Dendritic cell treated with granulocyte-macrophage colony-stimulating factor and Interleukin-4, amounts not matched to agents 40 ng/mL and 50 ng/mL, for 4 days (primary cell): Measurements from ENCODE around the gene RABGGTA.

Experiments
- H3K27ac Mint-ChIP-seq: one replicate; pipeline ENCODE4 v1.8.0; 2022; ENCODE audit warnings: mild to moderate bottlenecking, mixed read lengths
- H3K27me3 Mint-ChIP-seq: one replicate; pipeline ENCODE4 v1.8.0; 2022; ENCODE audit warnings: mild to moderate bottlenecking, mixed read lengths
- H3K36me3 Mint-ChIP-seq: one replicate; pipeline ENCODE4 v1.8.0; 2022; ENCODE audit warnings: low read depth, mixed read lengths
- H3K4me1 Mint-ChIP-seq: one replicate; pipeline ENCODE4 v1.8.0; 2022; ENCODE audit warnings: low read depth, mixed read lengths
- H3K4me3 Mint-ChIP-seq: one replicate; pipeline ENCODE4 v1.8.0; 2022; ENCODE audit warnings: mild to moderate bottlenecking, moderate library complexity, mixed read lengths
- H3K9me3 Mint-ChIP-seq: one replicate; pipeline ENCODE4 v1.8.0; 2022; ENCODE audit warnings: mixed read lengths
- intact Hi-C: fragments of 100-400 bp; cut with micrococcal nuclease; formaldehyde crosslinking; loops from one replicate; pipeline ENCODE4 v1.15.0; 2022

Gene RABGGTA

GRCh38 chr14:24271134-24271833, at the start of gene RABGGTA:
Gene RABGGTA, minus strand, starts transcription at chr14:24271597. Its CDS starts 482 bp downstream, at chr14:24271115.
- H3K36me3 Mint-ChIP-seq: peaks cover 41% of the 10 kb centered on the region
- no peaks in the 10 kb centered on the region for H3K9me3 Mint-ChIP-seq
- no peaks in the 10 kb centered on the region for H3K27me3 Mint-ChIP-seq
- intact Hi-C loops: loop anchor here (2.0 kb wide), 1 partner anchor 28 kb away; the partner anchor contains the start of gene TINF2
- H3K4me1 Mint-ChIP-seq: peaks cover 64% of the 10 kb centered on the region
- H3K4me3 Mint-ChIP-seq: peak within 1 kb of the TSS; percentile 90
- H3K27ac Mint-ChIP-seq: peak within 1 kb of the TSS; percentile 79

- Mint-ChIP-seq H3K27ac (no peak overlapping the region), H3K36me3 (peaks cover 15% of the 10 kb centered on the region), H3K4me1 (peaks cover 79% of the 10 kb centered on the region), H3K4me3 (peak overlapping the region; percentile 14), H3K27me3 (peaks cover 8% of the 10 kb centered on the region), H3K9me3 (no peaks in the 10 kb centered on the region)
- intact Hi-C loops: no loop called here
Observed at GRCh38 chr14:24317141-24317928, 45.9 kb upstream of the RABGGTA start.

- Mint-ChIP-seq H3K9me3 (no peaks in the 10 kb centered on the region), H3K36me3 (peaks cover 15% of the 10 kb centered on the region), H3K4me3 (no peak overlapping the region), H3K27ac (no peak overlapping the region), H3K4me1 (peaks cover 81% of the 10 kb centered on the region), H3K27me3 (peaks cover 8% of the 10 kb centered on the region)
- intact Hi-C loops: no loop called here
Observed at GRCh38 chr14:24316597-24316950, 45.2 kb upstream of the RABGGTA start.

- Mint-ChIP-seq H3K27ac (peak overlapping the region; percentile 66), H3K36me3 (peaks cover 15% of the 10 kb centered on the region), H3K9me3 (no peaks in the 10 kb centered on the region), H3K27me3 (peaks cover 8% of the 10 kb centered on the region), H3K4me1 (peaks cover 87% of the 10 kb centered on the region), H3K4me3 (no peak overlapping the region)
- intact Hi-C loops: no loop called here
Observed at GRCh38 chr14:24315807-24316596, 44.6 kb upstream of the RABGGTA start.

- Mint-ChIP-seq H3K27ac (peak overlapping the region; percentile 66), H3K9me3 (no peaks in the 10 kb centered on the region), H3K36me3 (peaks cover 17% of the 10 kb centered on the region), H3K4me1 (peaks cover 92% of the 10 kb centered on the region), H3K4me3 (no peak overlapping the region), H3K27me3 (peaks cover 8% of the 10 kb centered on the region)
- intact Hi-C loops: no loop called here
Observed at GRCh38 chr14:24315243-24315806, 43.9 kb upstream of the RABGGTA start.

- Mint-ChIP-seq H3K9me3 (no peaks in the 10 kb centered on the region), H3K4me3 (no peak overlapping the region), H3K27ac (peak overlapping the region; percentile 66), H3K27me3 (peaks cover 5% of the 10 kb centered on the region), H3K36me3 (peaks cover 24% of the 10 kb centered on the region), H3K4me1 (peaks cover 99% of the 10 kb centered on the region)
- intact Hi-C loops: loop anchor here (1.0 kb wide), 1 partner anchor 15 kb away; no protein-coding TSS in a partner anchor
Observed at GRCh38 chr14:24314377-24315193, 43.2 kb upstream of the RABGGTA start.

- Mint-ChIP-seq H3K27ac (peak overlapping the region; percentile 66), H3K4me3 (peak overlapping the region; percentile 2), H3K36me3 (peaks cover 31% of the 10 kb centered on the region), H3K9me3 (no peaks in the 10 kb centered on the region), H3K4me1 (peaks cover 99% of the 10 kb centered on the region), H3K27me3 (peaks cover 2% of the 10 kb centered on the region)
- intact Hi-C loops: loop anchor here (1.0 kb wide), 1 partner anchor 15 kb away; no protein-coding TSS in a partner anchor
Observed at GRCh38 chr14:24313913-24314312, 42.5 kb upstream of the RABGGTA start.

GRCh38 chr14:24312736-24313507, 41.5 kb upstream of the RABGGTA start:
- H3K4me3 Mint-ChIP-seq: peak overlapping the region; percentile 77
- intact Hi-C loops: no loop called here
- peaks cover 99% of the 10 kb centered on the region for H3K4me1 Mint-ChIP-seq

GRCh38 chr14:24311837-24312615, 40.6 kb upstream of the RABGGTA start:
- peak overlapping the region; percentile 77 for H3K4me3 Mint-ChIP-seq
- H3K27me3 Mint-ChIP-seq: no peaks in the 10 kb centered on the region
- no peaks in the 10 kb centered on the region for H3K9me3 Mint-ChIP-seq
- intact Hi-C loops: no loop called here
- H3K36me3 Mint-ChIP-seq: peaks cover 49% of the 10 kb centered on the region
- H3K4me1 Mint-ChIP-seq: peaks cover 99% of the 10 kb centered on the region
- H3K27ac Mint-ChIP-seq: peak overlapping the region; percentile 66

More at GRCh38 chr14:24312736-24313507, 41.5 kb upstream of the RABGGTA start:
- Mint-ChIP-seq H3K9me3 (no peaks in the 10 kb centered on the region), H3K36me3 (peaks cover 40% of the 10 kb centered on the region), H3K27me3 (no peaks in the 10 kb centered on the region), H3K27ac (peak overlapping the region; percentile 66)

- peaks cover 58% of the 10 kb centered on the region for H3K36me3 Mint-ChIP-seq
- peaks cover 91% of the 10 kb centered on the region for H3K4me1 Mint-ChIP-seq
- H3K27me3 Mint-ChIP-seq: no peaks in the 10 kb centered on the region
- peak within 1 kb of the TSS; percentile 66 for H3K27ac Mint-ChIP-seq
- intact Hi-C loops: no loop called here
- H3K4me3 Mint-ChIP-seq: peak within 1 kb of the TSS; percentile 77
- H3K9me3 Mint-ChIP-seq: no peaks in the 10 kb centered on the region
Observed at GRCh38 chr14:24310646-24311604, 39.5 kb upstream of the RABGGTA start, which contains the start of gene LTB4R. Gene LTB4R, plus strand, starts transcription at chr14:24311502. Its CDS starts 4,150 bp downstream, at chr14:24315652.

- no peaks in the 10 kb centered on the region for H3K27me3 Mint-ChIP-seq
- peak overlapping the region; percentile 66 for H3K27ac Mint-ChIP-seq
- H3K4me3 Mint-ChIP-seq: peak overlapping the region; percentile 77
- no peaks in the 10 kb centered on the region for H3K9me3 Mint-ChIP-seq
- H3K4me1 Mint-ChIP-seq: peaks cover 84% of the 10 kb centered on the region
- intact Hi-C loops: no loop called here
- H3K36me3 Mint-ChIP-seq: peaks cover 58% of the 10 kb centered on the region
Observed at GRCh38 chr14:24310265-24310645, 38.9 kb upstream of the RABGGTA start.
